ENCODE data around the gene SPINT2.

GRCh38 chr19:38228005-38228377 is 36.4 kb upstream of the SPINT2 start:
- TF ChIP-seq CTCF (IDR thresholded peaks at IDR 0.05) (no peak), POLR2A (IDR thresholded peaks at IDR 0.05) (no peak), POLR2AphosphoS5 (IDR thresholded peaks at IDR 0.05) (no peak), EP300 (IDR thresholded peaks at IDR 0.05; ENCODE audit: low read depth) (no peak)
